Testis (tissue), 3 donors: ENCODE data around the gene COTL1. TPM values are rescaled to one million over a fixed set of nuclear protein-coding genes. Genes with fewer than 3 reads are reported as not detected.

ENCODE experiments used
- DNase-seq: peaks from one replicate; pipeline ENCODE4 v3.0.0-alpha.2; 2019
- H3K27ac ChIP-seq, 2 donors: fragments of 200-600 bp; sonication (generic); one replicate each; pipeline ENCODE4 v1.5.1; 2019
- H3K27me3 ChIP-seq: fragments of 200-600 bp; sonication (generic); one replicate; pipeline ENCODE4 v1.5.1; 2019
- H3K36me3 ChIP-seq: fragments of 200-600 bp; sonication (generic); one replicate; pipeline ENCODE4 v1.5.1; 2017; ENCODE audit warnings: low read depth; ENCODE audit errors: missing control alignments
- H3K4me1 ChIP-seq: fragments of 200-600 bp; sonication (generic); one replicate; pipeline ENCODE4 v1.5.1; 2019
- H3K4me3 ChIP-seq, 2 donors: fragments of 200-600 bp; sonication (generic); one replicate each; pipeline ENCODE4 v1.5.1; 2017 to 2019
- H3K9me3 ChIP-seq: fragments of 200-600 bp; sonication (generic); one replicate; pipeline ENCODE4 v1.5.1; 2017
- POLR2A ChIP-seq: fragments of 450-650 bp; IDR thresholded peaks from one replicate; pipeline ENCODE4 v1.6.1; 2017; ENCODE audit warnings: antibody characterized with exemption, mild to moderate bottlenecking, moderate library complexity
- WGBS, 2 donors: methylation state at CpG; one replicate each; pipeline ENCODE4 v1.1.5; 2018; 5-methylcytosine and 5-hydroxymethylcytosine counted together
- intact Hi-C: fragments of 100-400 bp; cut with DNase I; formaldehyde crosslinking; loops from one replicate; pipeline ENCODE4 v1.15.1; 2023; ENCODE audit warnings: low total_unique reads
- polyA plus RNA-seq: library from polyadenylated mRNA; stranded (reverse); fragments of 350-450 nt; fragmentation: Illumina TruSeq; extraction: RNeasy Lipid Tissue Mini Kit (QIAGEN cat#74804); gene quantifications from one replicate; pipeline ENCODE4 v1.2.3, GENCODE V29; 2014; ENCODE audit warnings: low read depth, low replicate concordance; ENCODE audit not compliant: insufficient read depth
- total RNA-seq, 2 donors: library from RNA; depleted of rRNA; stranded (reverse); fragments of >200 nt; gene quantifications; one replicate each; pipeline ENCODE4 v1.2.3, GENCODE V29; 2016
- TF ChIP-seq, protein P1 (sequence below), 3 experiments: fragments of 450-650 bp in 2 of 3; fragments of 200-600 bp in 1 of 3; sonication (generic) in 1 of 3; IDR thresholded peaks; one replicate each; pipeline ENCODE4 v1.5.1; 2016 to 2019; ENCODE audit warnings: antibody characterized with exemption in 3 of 3, mild to moderate bottlenecking in 2 of 3, moderate library complexity in 1 of 3

COTL1 gene
- total and polyA plus RNA-seq, 3 donors from 2014 or later, result 56.9 to 124 (median 61.9) TPM

DNA sequence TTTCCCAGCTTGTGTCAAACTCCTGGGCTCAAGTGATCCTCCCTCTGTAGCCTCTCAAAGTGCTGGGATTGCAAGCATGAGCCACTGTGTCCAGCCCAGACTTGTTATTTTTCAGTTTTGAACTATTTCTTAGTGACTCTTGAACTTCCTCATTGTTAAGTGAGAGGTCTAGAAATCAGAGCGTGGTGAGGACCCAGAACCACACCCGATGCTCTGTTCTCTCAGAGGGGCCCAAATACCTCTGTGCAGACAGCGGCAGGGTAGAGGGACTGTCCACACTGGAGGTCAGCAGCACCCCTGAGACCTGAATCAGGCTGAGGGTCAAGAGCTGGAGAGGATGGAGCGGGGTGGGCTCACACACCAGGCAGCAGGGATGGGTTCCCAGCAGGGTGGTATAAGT is 65.7 kb downstream of the COTL1 start:
- H3K36me3 ChIP-seq, result no peaks in the 10 kb centered on the region
- no peak overlapping the region for H3K4me3 ChIP-seq
- WGBS, 2 donors, result 78 to 89% methylated on average over 4 of the region's 4 CpGs
- DNase-seq, result no peak
- no peaks in the 10 kb centered on the region for H3K27me3 ChIP-seq
- no peaks in the 10 kb centered on the region for H3K4me1 ChIP-seq
- intact Hi-C loops, result no loop called here
- H3K9me3 ChIP-seq, result no peaks in the 10 kb centered on the region
- TF ChIP-seq, protein P1, sequence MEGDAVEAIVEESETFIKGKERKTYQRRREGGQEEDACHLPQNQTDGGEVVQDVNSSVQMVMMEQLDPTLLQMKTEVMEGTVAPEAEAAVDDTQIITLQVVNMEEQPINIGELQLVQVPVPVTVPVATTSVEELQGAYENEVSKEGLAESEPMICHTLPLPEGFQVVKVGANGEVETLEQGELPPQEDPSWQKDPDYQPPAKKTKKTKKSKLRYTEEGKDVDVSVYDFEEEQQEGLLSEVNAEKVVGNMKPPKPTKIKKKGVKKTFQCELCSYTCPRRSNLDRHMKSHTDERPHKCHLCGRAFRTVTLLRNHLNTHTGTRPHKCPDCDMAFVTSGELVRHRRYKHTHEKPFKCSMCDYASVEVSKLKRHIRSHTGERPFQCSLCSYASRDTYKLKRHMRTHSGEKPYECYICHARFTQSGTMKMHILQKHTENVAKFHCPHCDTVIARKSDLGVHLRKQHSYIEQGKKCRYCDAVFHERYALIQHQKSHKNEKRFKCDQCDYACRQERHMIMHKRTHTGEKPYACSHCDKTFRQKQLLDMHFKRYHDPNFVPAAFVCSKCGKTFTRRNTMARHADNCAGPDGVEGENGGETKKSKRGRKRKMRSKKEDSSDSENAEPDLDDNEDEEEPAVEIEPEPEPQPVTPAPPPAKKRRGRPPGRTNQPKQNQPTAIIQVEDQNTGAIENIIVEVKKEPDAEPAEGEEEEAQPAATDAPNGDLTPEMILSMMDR (IDR thresholded peaks at IDR 0.05), result no peak
- TF ChIP-seq POLR2A, result no peak
- no peak overlapping the region for H3K27ac ChIP-seq

DNA sequence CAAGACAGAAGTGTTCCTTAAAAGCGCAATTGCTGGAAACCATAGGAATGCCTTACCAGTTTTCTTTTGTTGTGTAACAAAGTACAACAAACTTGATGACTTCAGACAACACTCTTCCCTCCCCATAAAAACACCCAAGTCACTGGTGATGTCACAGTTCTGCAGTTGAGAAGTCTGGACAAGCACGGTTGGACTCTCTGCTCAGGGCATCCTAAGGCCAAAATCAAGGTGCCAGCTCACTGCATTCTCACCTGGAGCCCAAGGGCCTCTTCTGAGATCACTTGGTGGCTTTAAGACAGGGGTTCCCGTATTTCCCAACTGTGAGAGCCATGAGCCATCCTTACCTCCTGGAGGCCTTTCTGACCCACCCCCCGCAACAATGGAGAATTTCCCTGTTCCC is 67.8 kb downstream of the COTL1 start:
- Histone ChIP-seq H3K27ac (no peak overlapping the region), H3K9me3 (no peaks in the 10 kb centered on the region), H3K36me3 (no peaks in the 10 kb centered on the region), H3K4me1 (no peaks in the 10 kb centered on the region), H3K27me3 (no peaks in the 10 kb centered on the region), H3K4me3 (no peak overlapping the region)
- TF ChIP-seq, protein P1 (IDR thresholded peaks at IDR 0.05), result no peak
- no peak for TF ChIP-seq POLR2A
- DNase-seq, result no peak
- WGBS, 2 donors, result 85 to 93% methylated on average over 4 of the region's 4 CpGs
- intact Hi-C loops, result no loop called here

DNA sequence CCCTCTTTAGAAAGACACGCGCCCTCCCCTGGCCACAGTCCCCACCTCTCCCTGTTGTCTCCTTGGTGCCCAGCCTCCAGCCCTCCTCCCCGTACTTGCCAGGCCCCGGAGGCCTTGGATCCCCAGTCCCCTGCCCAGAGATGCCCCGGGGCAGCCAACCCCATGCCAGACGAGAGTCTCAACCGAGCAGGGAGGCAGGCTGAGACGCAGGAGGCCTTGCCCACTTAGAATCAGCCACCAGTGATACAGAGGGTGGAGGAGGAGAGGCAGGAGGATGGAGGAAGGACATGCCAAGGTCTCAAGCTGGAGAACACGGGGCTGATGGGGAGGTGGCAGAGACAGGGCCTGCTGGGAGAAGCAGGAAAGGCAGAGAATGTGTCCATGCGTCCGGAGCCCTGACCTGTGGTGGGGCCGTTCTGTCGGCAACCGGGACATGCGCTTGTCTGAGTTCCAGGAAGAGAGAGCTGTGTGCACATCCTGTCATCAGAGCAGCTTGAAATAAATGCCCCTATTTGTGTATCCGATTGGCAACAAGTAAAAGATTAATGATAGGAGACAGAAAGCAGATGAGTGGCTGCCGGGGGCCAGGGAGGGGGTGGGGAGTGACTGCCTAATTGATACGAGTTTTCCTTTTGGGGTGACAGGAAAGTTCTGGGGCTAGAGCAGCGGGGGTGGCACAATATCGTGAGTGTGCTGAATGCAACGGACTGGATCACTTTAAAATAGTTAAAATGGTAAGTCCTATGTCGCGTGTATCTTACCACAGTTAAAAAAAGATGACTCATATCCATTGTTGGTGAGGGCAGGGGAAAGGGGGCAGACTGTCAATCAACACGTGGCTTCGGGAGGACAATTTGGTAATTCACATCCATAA is 68.7 kb downstream of the COTL1 start:
- TF ChIP-seq POLR2A, result no peak
- TF ChIP-seq, protein P1 (IDR thresholded peaks at IDR 0.05), result no peak
- DNase-seq, result no peak
- Histone ChIP-seq H3K4me1 (no peaks in the 10 kb centered on the region), H3K27me3 (no peaks in the 10 kb centered on the region), H3K27ac (no peak overlapping the region), H3K36me3 (no peaks in the 10 kb centered on the region), H3K4me3 (no peak overlapping the region), H3K9me3 (no peaks in the 10 kb centered on the region)
- 62 to 70% methylated on average over 25 of the region's 25 CpGs for WGBS, 2 donors
- intact Hi-C loops, result no loop called here

DNA sequence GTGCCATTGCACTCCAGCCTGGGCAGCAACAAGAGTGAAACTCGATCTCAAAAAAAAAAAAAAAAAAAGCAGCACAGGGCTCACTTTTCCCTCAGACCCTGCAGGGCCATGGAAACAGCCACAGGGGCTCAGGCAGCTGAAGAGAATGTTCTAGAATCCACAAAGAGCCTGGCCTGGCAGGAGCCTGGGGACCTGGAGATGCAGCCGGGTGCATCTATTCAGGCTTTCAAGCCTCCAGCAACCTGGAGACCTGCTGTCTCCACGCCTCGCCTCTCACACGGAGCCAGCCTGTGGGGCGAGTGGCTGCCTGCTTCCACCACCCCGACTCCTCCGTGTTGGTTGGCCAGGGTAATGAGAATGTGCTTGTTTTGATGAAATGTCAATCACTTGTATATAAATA is 69.4 kb downstream of the COTL1 start:
- Histone ChIP-seq H3K4me3 (no peak overlapping the region), H3K27ac (no peak overlapping the region), H3K9me3 (no peaks in the 10 kb centered on the region), H3K36me3 (no peaks in the 10 kb centered on the region), H3K4me1 (no peaks in the 10 kb centered on the region), H3K27me3 (no peaks in the 10 kb centered on the region)
- DNase-seq, result no peak
- 89 to 94% methylated on average over 8 of the region's 8 CpGs for WGBS, 2 donors
- intact Hi-C loops, result no loop called here
- no peak for TF ChIP-seq POLR2A
- TF ChIP-seq, protein P1 (IDR thresholded peaks at IDR 0.05), result no peak
